ENCODE measurements around the gene CAGE1. TPM values are rescaled to one million over a fixed set of nuclear protein-coding genes. Genes with fewer than 3 reads are reported as not detected.

CAGE1 gene
- total and polyA plus RNA-seq, 2 experiments from 2014 or later = 0.07 TPM; not detected in 1

DNA sequence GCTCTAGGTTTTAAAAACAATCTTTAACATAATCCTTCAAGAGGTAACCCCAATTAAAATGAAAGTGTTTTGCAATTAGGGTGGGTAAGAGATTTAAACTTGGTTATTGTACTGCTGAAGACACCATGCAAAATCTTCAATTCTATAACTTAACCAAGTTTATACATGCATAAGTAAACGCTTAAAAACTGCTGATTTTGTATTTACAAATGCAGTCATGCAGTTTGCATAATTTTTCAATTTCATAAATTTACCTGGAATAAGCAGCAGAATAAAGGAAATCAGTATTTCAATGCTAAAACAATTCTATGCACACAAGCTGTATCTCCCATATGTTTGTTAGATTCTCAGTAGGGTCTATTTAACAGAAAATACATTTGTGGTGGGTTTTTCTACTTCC is 99.5 kb downstream of the CAGE1 start:
- no peaks in the 10 kb centered on the region for H3K79me2 ChIP-seq (replicated peaks; ENCODE audit: insufficient read depth)
- no peak overlapping the region for H3K4me3 Mint-ChIP-seq
- no peak overlapping the region for H3K4me2 ChIP-seq
- no peak overlapping the region for H3K27ac Mint-ChIP-seq
- H3K27ac ChIP-seq (ENCODE audit: low read depth) = no peak overlapping the region
- H3F3A ChIP-seq (replicated peaks; ENCODE audit: low read depth) = no peaks in the 10 kb centered on the region
- DNase-seq (ENCODE audit: low spot score) (no peak), ATAC-seq (no peak)
- H3K27me3 Mint-ChIP-seq (ENCODE audit: insufficient read depth, low read depth, poor library complexity) = no peaks in the 10 kb centered on the region
- peaks cover 63% of the 10 kb centered on the region for H3K36me3 Mint-ChIP-seq (ENCODE audit: low read depth)
- TF ChIP-seq, protein P1, sequence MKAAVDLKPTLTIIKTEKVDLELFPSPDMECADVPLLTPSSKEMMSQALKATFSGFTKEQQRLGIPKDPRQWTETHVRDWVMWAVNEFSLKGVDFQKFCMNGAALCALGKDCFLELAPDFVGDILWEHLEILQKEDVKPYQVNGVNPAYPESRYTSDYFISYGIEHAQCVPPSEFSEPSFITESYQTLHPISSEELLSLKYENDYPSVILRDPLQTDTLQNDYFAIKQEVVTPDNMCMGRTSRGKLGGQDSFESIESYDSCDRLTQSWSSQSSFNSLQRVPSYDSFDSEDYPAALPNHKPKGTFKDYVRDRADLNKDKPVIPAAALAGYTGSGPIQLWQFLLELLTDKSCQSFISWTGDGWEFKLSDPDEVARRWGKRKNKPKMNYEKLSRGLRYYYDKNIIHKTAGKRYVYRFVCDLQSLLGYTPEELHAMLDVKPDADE (IDR thresholded peaks at IDR 0.05) = no peak
- H3K9me2 ChIP-seq (ENCODE audit: insufficient read depth) = no peaks in the 10 kb centered on the region
- H4K20me1 ChIP-seq (replicated peaks; ENCODE audit: insufficient read depth) = peaks cover 1% of the 10 kb centered on the region; the same call in 1 of the 2 replicates
- no peaks in the 10 kb centered on the region for H3K27me3 ChIP-seq (ENCODE audit: insufficient read depth)
- no peaks in the 10 kb centered on the region for H3K4me1 ChIP-seq (ENCODE audit: insufficient read depth)
- H3K9me3 Mint-ChIP-seq = no peaks in the 10 kb centered on the region
- no peaks in the 10 kb centered on the region for H3K4me1 Mint-ChIP-seq
- H3K36me3 ChIP-seq (ENCODE audit: insufficient read depth) = peaks cover 31% of the 10 kb centered on the region
- H3K4me3 ChIP-seq = no peak overlapping the region
- H2AFZ ChIP-seq = no peak overlapping the region

DNA sequence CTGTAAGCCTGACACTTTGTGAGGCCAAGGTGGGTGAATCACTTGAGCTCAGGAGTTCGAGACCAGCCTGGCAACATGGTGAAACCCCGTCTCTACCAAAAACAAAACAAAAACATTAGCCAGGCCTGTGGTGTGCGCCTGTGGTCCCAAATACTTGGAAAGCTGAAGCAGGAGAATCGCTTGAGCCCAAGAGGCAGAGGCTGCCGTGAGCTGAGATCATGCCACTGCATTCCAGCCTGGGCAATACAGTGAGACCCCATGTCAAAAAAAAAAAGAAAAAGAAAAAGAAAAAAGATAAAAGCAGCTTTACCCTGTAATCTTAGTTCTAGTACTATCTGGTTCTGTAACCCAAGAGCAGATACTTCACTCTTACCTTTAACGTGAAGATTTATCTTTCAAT is 104.1 kb downstream of the CAGE1 start:
- DNase-seq (ENCODE audit: low spot score) (no peak), ATAC-seq (no peak)
- no peak overlapping the region for H3K27ac Mint-ChIP-seq
- Histone ChIP-seq H4K20me1 (replicated peaks; ENCODE audit: insufficient read depth) (peaks cover 4% of the 10 kb centered on the region), H3K4me2 (no peak overlapping the region), H3K9me2 (ENCODE audit: insufficient read depth) (no peaks in the 10 kb centered on the region), H2AFZ (no peak overlapping the region), H3K27me3 (ENCODE audit: insufficient read depth) (no peaks in the 10 kb centered on the region), H3K36me3 (ENCODE audit: insufficient read depth) (peaks cover 17% of the 10 kb centered on the region), H3K79me2 (replicated peaks; ENCODE audit: insufficient read depth) (no peaks in the 10 kb centered on the region), H3K4me1 (ENCODE audit: insufficient read depth) (no peaks in the 10 kb centered on the region), H3K27ac (ENCODE audit: low read depth) (no peak overlapping the region), H3F3A (replicated peaks; ENCODE audit: low read depth) (no peaks in the 10 kb centered on the region), H3K4me3 (no peak overlapping the region)
- no peaks in the 10 kb centered on the region for H3K4me1 Mint-ChIP-seq
- no peak overlapping the region for H3K4me3 Mint-ChIP-seq
- H3K9me3 Mint-ChIP-seq = no peaks in the 10 kb centered on the region
- no peak for TF ChIP-seq ZNF114 (CRISPR knock-in tag; IDR thresholded peaks at IDR 0.05)
- TF ChIP-seq, protein P2, sequence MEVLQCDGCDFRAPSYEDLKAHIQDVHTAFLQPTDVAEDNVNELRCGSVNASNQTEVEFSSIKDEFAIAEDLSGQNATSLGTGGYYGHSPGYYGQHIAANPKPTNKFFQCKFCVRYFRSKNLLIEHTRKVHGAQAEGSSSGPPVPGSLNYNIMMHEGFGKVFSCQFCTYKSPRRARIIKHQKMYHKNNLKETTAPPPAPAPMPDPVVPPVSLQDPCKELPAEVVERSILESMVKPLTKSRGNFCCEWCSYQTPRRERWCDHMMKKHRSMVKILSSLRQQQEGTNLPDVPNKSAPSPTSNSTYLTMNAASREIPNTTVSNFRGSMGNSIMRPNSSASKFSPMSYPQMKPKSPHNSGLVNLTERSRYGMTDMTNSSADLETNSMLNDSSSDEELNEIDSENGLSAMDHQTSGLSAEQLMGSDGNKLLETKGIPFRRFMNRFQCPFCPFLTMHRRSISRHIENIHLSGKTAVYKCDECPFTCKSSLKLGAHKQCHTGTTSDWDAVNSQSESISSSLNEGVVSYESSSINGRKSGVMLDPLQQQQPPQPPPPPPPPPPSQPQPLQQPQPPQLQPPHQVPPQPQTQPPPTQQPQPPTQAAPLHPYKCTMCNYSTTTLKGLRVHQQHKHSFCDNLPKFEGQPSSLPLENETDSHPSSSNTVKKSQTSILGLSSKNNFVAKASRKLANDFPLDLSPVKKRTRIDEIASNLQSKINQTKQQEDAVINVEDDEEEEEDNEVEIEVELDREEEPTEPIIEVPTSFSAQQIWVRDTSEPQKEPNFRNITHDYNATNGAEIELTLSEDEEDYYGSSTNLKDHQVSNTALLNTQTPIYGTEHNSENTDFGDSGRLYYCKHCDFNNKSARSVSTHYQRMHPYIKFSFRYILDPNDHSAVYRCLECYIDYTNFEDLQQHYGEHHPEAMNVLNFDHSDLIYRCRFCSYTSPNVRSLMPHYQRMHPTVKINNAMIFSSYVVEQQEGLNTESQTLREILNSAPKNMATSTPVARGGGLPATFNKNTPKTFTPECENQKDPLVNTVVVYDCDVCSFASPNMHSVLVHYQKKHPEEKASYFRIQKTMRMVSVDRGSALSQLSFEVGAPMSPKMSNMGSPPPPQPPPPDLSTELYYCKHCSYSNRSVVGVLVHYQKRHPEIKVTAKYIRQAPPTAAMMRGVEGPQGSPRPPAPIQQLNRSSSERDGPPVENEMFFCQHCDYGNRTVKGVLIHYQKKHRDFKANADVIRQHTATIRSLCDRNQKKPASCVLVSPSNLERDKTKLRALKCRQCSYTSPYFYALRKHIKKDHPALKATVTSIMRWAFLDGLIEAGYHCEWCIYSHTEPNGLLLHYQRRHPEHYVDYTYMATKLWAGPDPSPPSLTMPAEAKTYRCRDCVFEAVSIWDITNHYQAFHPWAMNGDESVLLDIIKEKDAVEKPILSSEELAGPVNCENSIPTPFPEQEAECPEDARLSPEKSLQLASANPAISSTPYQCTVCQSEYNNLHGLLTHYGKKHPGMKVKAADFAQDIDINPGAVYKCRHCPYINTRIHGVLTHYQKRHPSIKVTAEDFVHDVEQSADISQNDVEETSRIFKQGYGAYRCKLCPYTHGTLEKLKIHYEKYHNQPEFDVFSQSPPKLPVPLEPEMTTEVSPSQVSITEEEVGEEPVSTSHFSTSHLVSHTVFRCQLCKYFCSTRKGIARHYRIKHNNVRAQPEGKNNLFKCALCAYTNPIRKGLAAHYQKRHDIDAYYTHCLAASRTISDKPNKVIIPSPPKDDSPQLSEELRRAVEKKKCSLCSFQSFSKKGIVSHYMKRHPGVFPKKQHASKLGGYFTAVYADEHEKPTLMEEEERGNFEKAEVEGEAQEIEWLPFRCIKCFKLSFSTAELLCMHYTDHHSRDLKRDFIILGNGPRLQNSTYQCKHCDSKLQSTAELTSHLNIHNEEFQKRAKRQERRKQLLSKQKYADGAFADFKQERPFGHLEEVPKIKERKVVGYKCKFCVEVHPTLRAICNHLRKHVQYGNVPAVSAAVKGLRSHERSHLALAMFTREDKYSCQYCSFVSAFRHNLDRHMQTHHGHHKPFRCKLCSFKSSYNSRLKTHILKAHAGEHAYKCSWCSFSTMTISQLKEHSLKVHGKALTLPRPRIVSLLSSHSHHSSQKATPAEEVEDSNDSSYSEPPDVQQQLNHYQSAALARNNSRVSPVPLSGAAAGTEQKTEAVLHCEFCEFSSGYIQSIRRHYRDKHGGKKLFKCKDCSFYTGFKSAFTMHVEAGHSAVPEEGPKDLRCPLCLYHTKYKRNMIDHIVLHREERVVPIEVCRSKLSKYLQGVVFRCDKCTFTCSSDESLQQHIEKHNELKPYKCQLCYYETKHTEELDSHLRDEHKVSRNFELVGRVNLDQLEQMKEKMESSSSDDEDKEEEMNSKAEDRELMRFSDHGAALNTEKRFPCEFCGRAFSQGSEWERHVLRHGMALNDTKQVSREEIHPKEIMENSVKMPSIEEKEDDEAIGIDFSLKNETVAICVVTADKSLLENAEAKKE (CRISPR knock-in tag; IDR thresholded peaks at IDR 0.05) = no peak
- H3K27me3 Mint-ChIP-seq (ENCODE audit: insufficient read depth, low read depth, poor library complexity) = no peaks in the 10 kb centered on the region
- H3K36me3 Mint-ChIP-seq (ENCODE audit: low read depth) = peaks cover 43% of the 10 kb centered on the region
